HG02642 (cell line): ENCODE results near the gene PSORS1C2.

Source experiments
- ATAC-seq: cut with Tn5 transposase; IDR thresholded peaks from one replicate; pipeline ENCODE4 v1.9.1; 2021; ENCODE audit warnings: mild to moderate bottlenecking; ENCODE audit not compliant: unreplicated experiment, poor library complexity

PSORS1C2 gene

GRCh38 chr6:31115941-31116560, 22.8 kb downstream of the PSORS1C2 start:
- no peak for ATAC-seq

GRCh38 chr6:31114970-31115849, 23.7 kb downstream of the PSORS1C2 start:
- ATAC-seq = no peak

DNA sequence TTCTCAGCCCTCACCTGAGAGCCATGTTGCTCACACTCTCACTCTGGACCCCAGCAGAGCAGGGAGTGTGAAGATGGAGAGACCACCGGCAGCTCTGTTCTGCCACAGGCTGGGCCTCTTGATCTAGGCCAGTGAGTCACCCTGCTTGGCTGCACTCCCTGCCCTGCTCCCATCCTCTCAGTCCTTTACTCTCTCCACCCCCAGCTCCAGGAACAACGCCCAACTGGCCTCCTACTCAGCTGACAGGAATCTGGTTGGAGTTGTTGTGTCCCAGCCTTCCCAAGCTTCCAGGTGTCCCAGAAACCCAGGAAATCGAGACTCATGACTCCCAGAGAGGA, 24.4 kb downstream of the PSORS1C2 start, which contains the start of gene PSORS1C1:
PSORS1C1 (plus strand) TSS at position 260 of the 338 bp plus-strand sequence. CDS start 14,833 bp downstream, outside the sequence.
- no peak for ATAC-seq

DNA sequence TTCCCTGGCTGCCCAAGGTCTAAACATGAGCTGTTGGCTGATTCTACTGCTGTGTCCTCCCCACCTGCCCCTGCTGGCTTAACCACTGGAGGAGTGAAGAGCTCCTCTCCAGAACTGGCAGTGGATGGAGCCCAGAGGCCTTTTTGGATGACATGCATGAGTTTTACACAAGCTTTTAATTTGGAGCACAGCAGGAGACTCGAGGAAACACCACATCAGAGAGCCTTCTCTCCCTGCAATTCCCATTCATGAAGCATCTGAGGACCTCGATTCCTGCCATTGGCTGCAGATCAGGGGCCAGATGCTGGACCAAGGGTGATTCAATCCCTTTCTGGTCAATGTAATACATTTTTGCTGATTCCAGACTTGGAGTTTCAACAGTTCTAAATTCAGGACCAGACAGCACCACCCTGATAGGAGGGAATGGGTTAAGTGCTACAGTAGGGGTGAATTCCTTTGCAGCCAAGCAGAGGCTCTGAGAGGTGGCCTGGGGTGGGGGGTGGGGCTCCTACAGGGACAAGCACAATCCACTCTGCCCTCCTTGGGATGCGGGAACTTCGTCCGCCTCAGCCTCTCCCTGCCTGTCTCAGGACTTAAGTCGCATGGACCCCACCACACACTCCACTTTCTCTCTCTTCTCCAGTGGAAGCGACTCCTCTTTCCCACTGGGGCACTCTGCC, 24.9 kb downstream of the PSORS1C2 start:
- ATAC-seq = no peak

GRCh38 chr6:31112478-31112877, 26.4 kb downstream of the PSORS1C2 start, which contains the start of gene C6orf15:
TSS of gene C6orf15 (minus strand) at chr6:31112575. CDS start at chr6:31112555, 20 bp downstream.
- ATAC-seq = no peak

DNA sequence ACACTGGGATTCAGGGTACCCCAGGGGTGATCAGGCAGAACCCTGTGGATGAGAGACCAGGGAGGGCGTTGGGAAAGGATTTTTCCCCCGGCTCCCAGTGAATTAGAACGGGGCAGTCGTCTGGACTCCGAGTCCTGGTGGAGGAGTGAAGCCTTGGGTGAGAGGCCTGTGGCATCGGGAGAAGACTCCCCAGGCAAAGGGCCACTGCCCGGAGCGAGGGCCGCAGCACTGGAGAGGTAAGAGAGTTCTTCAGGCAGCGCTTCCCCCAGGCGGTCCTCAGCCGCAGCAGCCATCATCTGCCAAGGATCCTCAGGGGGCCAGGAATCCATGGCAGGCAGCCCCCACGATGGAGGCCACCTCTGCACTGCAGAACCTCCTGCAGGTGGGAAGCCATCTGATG, 27.2 kb downstream of the PSORS1C2 start:
- ATAC-seq = no peak

DNA sequence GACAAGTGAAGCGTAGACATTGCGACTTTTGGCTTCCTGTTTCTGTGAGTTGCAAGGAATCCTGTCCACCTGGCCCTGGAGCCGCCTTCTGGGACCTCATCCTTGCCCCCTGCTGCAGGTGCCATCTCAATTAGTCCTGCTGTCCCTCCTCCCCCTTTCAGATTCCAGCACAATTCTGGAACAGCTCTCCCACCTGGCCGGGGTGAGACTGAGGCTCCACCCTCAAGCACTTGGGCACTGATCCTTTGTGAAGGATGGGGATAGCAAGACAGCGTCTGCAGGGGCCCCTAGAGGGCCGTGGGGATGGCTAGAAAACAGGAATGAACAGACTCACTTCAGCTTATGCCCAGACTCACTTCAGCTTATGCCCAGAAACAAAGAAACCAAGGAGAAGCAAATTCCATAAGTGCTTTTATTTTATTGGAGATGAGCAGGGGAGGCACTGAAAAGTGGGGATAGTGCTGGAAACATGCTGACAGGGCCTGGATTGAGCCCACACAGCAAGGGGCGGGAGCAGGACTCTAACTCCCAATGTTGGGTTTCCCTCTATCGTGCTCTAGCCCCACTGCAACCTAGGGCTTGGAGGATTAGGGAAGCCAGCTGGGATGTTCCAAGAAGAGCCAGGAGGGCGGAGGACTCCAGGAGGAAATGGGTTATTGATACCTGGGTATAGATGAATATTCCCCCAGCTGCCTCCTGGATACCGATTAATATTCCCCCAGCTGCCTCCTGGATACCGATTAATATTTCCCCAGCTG, 27.9 kb downstream of the PSORS1C2 start:
- ATAC-seq = no peak

DNA sequence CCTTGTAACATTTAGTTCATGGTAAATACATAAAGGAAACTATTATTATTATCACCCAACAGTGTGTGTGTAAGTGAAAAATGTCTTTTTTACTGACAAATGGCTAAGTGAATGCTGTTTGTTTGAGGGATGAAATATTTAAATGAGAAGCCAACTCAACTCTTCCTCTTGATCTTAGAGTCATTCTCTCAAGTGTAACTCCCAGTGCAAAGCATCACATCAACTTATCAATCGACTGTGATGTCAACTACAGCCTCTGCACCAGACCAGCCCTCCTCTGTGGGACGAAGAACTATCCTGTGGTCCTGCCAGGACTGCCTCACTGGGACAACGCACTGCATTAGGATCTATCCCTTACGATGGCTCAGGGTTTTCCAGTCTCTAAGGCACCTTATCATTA, 31.8 kb downstream of the PSORS1C2 start:
- no peak for ATAC-seq

GRCh38 chr6:31103136-31103535, 35.7 kb downstream of the PSORS1C2 start:
- ATAC-seq = no peak

DNA sequence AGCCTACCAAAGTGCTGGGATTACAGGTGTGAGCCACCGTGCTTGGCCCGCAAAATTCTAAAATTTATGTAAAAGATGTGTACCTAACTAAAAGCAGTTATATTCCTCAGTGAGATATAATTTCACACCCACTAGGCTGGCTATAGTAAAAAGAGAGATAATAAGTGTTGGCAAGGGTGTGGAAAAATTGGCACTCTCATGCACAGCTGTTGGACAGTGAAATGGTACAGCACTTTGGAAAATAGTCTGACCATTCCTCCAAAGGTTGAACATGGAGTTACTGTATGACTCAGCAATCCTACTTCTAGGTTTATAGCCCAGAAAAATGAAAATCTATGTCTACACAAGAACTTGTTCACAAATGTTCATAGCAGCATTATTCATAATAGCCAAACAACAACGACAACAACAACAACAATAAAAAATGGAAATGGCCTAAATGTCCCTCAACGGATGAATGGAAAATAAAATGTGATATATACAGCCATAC, 40.4 kb downstream of the PSORS1C2 start:
- ATAC-seq = no peak

GRCh38 chr6:31096656-31097055, 42.2 kb downstream of the PSORS1C2 start:
- ATAC-seq = no peak

- no peak for ATAC-seq
These were observed 42.7 kb downstream of the PSORS1C2 start for GRCh38 chr6:31096215-31096614.

- no peak for ATAC-seq
These were observed 44.4 kb downstream of the PSORS1C2 start for GRCh38 chr6:31094389-31094881.

DNA sequence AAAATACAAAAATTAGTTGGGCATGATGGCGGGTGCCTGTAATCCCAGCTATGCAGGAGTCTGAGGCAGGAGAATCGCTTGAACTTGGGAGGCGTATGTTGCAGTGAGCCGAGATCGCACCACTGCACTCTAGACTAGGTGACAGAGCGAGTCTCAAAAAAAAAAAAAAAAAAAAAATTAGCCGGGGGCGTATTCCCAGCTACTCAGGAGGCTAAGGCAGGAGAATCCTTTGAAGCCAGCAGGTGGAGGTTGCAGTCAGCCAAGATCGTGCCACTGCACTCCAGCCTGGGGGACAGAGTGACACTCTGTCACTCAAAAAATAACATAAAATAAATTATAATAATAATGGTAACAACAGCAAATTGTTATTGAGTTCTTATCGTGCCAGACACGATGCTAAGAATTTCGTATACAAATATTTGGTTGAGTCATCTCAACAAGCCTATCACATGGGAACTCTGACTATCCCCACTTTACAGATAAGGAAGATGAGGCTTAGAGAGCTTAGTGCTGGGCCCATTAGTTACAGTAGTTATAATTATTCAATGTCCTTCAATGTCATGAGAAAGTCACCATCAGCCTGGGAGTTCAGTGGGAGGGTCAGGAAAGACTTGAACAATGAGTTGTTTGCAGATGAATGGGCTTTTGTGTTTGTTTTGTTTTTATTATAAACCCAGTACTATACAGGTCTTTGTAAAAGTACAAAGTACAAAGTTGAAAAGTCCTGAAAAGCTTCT, 45.9 kb downstream of the PSORS1C2 start:
- ATAC-seq = no peak

- ATAC-seq = no peak
These were observed 46.6 kb downstream of the PSORS1C2 start for GRCh38 chr6:31092238-31092637.

GRCh38 chr6:31091680-31092079, 47.2 kb downstream of the PSORS1C2 start:
- ATAC-seq = no peak

DNA sequence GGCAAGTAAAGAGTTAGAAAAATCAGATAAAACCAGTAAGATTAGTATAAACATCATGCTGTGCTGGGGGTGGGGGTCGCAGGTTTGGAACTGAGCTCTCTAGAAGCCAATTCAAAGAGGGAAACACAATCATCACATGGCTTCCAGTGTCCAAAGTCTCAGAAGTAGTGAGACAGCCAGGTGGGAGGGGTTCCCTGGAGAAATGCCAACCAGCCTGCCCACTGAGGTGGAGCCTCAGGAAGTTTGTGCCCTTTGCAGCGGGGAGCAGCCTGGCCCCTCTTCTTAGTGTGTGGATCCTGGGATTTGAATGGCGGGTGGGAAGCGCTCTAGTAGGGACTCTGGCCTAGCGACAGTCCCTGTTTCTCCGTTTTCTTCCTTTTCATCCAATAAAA, 47.9 kb downstream of the PSORS1C2 start:
- no peak for ATAC-seq

- no peak for ATAC-seq
These were observed 48.4 kb downstream of the PSORS1C2 start for GRCh38 chr6:31090275-31090972.
